HepG2 (cell line): ENCODE data around the gene VEZT. TPM values are rescaled to one million over a fixed set of nuclear protein-coding genes. Genes with fewer than 3 reads are reported as not detected.

Experiments
- EP300 ChIP-seq, 3 experiments: sonication (generic) in 1 of 3; formaldehyde crosslinking in 1 of 3; IDR thresholded peaks; 2 replicates each; pipeline versions ENCODE4 v1.5.1 to v1.6.1; 2011 to 2020; ENCODE audit warnings: low read depth in 2 of 3, low read length in 2 of 3, borderline replicate concordance in 1 of 3, improper control_type of control experiment in 1 of 3, mild to moderate bottlenecking in 1 of 3, missing genetic modification reagents in 1 of 3, moderate library complexity in 1 of 3
- ETV6 ChIP-seq: sonication (generic); formaldehyde crosslinking; conservative IDR thresholded peaks from 2 replicates; pipeline ENCODE4 v1.4.0; 2020; ENCODE audit warnings: missing genetic modification reagents
- HNF4A ChIP-seq: sonication (generic); formaldehyde crosslinking; IDR thresholded peaks from 2 replicates; pipeline ENCODE4 v1.4.0; 2020; ENCODE audit warnings: missing genetic modification reagents
- NR1H2 ChIP-seq: sonication (generic); formaldehyde crosslinking; IDR thresholded peaks from 2 replicates; pipeline ENCODE4 v1.8.1; 2022; ENCODE audit warnings: low read depth, missing genetic modification reagents, borderline replicate concordance
- PITX1 ChIP-seq: sonication (generic); formaldehyde crosslinking; IDR thresholded peaks from 2 replicates; pipeline ENCODE4 v1.5.1; 2020; ENCODE audit warnings: mild to moderate bottlenecking, missing genetic modification reagents
- SOX5 ChIP-seq: IDR thresholded peaks from 2 replicates; pipeline ENCODE4 v1.6.1; 2016; ENCODE audit warnings: borderline replicate concordance
- STAG1 ChIP-seq: sonication (generic); formaldehyde crosslinking; IDR thresholded peaks from 2 replicates; pipeline ENCODE4 v1.4.0; 2020; ENCODE audit warnings: missing genetic modification reagents
- ZNF225 ChIP-seq: sonication (generic); formaldehyde crosslinking; IDR thresholded peaks from 2 replicates; pipeline ENCODE4 v1.4.0; 2020; ENCODE audit warnings: mild to moderate bottlenecking, missing genetic modification reagents
- ZSCAN22 ChIP-seq: sonication (generic); formaldehyde crosslinking; IDR thresholded peaks from 2 replicates; pipeline ENCODE4 v1.4.0; 2020; ENCODE audit warnings: mild to moderate bottlenecking, missing genetic modification reagents
- polyA plus RNA-seq, 8 experiments: library from polyadenylated mRNA; depleted of rRNA in 3 of 8; stranded (reverse) in 7 of 8; unstranded in 1 of 8; fragments of >200 nt; fragmentation: Illumina TruSeq in 4 of 8; extraction: Trizol in 4 of 8; gene quantifications; 2 replicates each; pipeline versions ENCODE4 v1.2.1 to v1.2.3, GENCODE V29; 2011 to 2016; ENCODE audit warnings: low read depth in 4 of 8, missing spikeins in 1 of 8, mixed read lengths in 1 of 8; ENCODE audit not compliant: insufficient read depth in 1 of 8
- total RNA-seq, 5 experiments: library from RNA; depleted of rRNA; stranded (reverse); fragments of >200 nt; fragmentation: Illumina TruSeq; extraction: Trizol; gene quantifications; 2 replicates each; pipeline ENCODE4 v1.2.3, GENCODE V29; 2016; ENCODE audit warnings: low read depth in 1 of 5
- TF ChIP-seq, protein P1 (sequence below): sonication (generic); formaldehyde crosslinking; IDR thresholded peaks from 2 replicates; pipeline ENCODE4 v1.4.0; 2020; ENCODE audit warnings: missing genetic modification reagents
- TF ChIP-seq, protein P2 (sequence below): sonication (generic); formaldehyde crosslinking; IDR thresholded peaks from 2 replicates; pipeline ENCODE4 v1.4.0; 2020; ENCODE audit warnings: mild to moderate bottlenecking, missing genetic modification reagents
- TF ChIP-seq, protein P3 (sequence below): sonication (generic); formaldehyde crosslinking; IDR thresholded peaks from 2 replicates; pipeline ENCODE4 v1.5.0; 2020; ENCODE audit warnings: missing genetic modification reagents
- TF ChIP-seq, protein P4 (sequence below): sonication (generic); formaldehyde crosslinking; IDR thresholded peaks from 2 replicates; pipeline ENCODE4 v1.4.0; 2020; ENCODE audit warnings: missing genetic modification reagents
- TF ChIP-seq, protein P5 (sequence below): IDR thresholded peaks from 2 replicates; pipeline ENCODE4 v1.6.1; 2016; ENCODE audit warnings: mild to moderate bottlenecking, missing biosample characterization, missing genetic modification reagents
- TF ChIP-seq, protein P6 (sequence below): sonication (generic); formaldehyde crosslinking; IDR thresholded peaks from 2 replicates; pipeline ENCODE4 v1.8.0; 2023; ENCODE audit warnings: mild to moderate bottlenecking, missing genetic modification reagents
- TF ChIP-seq, protein P7 (sequence below): IDR thresholded peaks from 2 replicates; pipeline ENCODE4 v1.6.1; 2018; ENCODE audit warnings: missing genetic modification reagents

VEZT gene
- total and polyA plus RNA-seq, 2 of the 13 experiments (the other 11 are each of a cell fraction or from before 2014, with no cell fraction given), result 35.5 to 51.6 TPM

DNA sequence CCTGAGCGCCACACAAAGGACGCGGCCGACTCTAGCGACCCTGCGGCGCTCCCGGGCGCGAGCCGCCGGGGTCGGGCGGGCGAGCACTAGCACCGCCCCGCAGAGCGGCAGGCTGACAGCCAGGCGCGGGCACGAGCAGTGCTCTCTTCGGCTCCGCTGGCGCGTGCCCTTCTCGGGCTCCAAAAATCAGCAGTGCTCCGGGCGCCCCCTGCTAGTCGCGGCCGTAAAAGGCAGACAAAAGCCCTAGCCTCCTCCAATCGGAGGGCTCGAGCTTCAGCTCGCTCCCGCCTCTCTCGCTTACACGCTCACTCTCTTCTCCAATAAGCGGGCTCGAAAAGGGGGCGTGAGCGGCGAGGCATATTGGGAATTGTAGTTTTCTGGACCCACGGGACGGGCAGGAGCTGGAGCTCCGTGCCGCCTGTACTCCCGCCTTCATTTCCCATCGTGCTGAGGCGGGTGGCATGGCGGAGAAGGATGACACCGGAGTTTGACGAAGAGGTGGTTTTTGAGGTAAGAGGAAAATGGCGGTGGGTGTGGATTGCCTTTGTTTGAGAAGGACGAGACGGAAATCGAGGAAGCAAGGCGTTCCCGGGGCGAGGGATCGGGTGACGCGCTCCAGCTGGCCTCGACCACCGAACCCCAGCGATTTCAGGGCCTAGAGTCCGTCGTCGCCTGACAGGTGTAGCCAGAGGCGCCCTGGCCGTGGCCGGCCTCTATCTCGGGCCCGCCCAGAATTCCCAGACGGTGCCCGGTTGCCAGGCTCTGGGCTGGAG is at the start of gene VEZT, which contains the start of gene FGD6 (continued):
- TF ChIP-seq, protein P1, sequence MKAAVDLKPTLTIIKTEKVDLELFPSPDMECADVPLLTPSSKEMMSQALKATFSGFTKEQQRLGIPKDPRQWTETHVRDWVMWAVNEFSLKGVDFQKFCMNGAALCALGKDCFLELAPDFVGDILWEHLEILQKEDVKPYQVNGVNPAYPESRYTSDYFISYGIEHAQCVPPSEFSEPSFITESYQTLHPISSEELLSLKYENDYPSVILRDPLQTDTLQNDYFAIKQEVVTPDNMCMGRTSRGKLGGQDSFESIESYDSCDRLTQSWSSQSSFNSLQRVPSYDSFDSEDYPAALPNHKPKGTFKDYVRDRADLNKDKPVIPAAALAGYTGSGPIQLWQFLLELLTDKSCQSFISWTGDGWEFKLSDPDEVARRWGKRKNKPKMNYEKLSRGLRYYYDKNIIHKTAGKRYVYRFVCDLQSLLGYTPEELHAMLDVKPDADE (CRISPR knock-in tag), result no peak
- TF ChIP-seq STAG1 (CRISPR knock-in tag) (peak; percentile 71), ZNF225 (CRISPR knock-in tag) (peak; percentile 60; the same call in 1 of the 2 replicates), SOX5 (CRISPR knock-in tag) (peak; percentile 54), ZSCAN22 (CRISPR knock-in tag) (peak; percentile 67; the same call in 1 of the 2 replicates), ETV6 (CRISPR knock-in tag) (no peak), HNF4A (peak; percentile 4; the same call in 1 of the 2 replicates), PITX1 (peak; percentile 28; the same call in 1 of the 2 replicates), EP300 (IDR thresholded peaks at IDR 0.05; ENCODE audit: low read depth in 2 of 2, low read length in 2 of 2) (no peak), EP300 (CRISPR knock-in tag; IDR thresholded peaks at IDR 0.05; ENCODE audit: borderline replicate concordance) (no peak), NR1H2 (CRISPR knock-in tag) (peak; percentile 61; the same call in 1 of the 2 replicates)
- TF ChIP-seq, protein P2, sequence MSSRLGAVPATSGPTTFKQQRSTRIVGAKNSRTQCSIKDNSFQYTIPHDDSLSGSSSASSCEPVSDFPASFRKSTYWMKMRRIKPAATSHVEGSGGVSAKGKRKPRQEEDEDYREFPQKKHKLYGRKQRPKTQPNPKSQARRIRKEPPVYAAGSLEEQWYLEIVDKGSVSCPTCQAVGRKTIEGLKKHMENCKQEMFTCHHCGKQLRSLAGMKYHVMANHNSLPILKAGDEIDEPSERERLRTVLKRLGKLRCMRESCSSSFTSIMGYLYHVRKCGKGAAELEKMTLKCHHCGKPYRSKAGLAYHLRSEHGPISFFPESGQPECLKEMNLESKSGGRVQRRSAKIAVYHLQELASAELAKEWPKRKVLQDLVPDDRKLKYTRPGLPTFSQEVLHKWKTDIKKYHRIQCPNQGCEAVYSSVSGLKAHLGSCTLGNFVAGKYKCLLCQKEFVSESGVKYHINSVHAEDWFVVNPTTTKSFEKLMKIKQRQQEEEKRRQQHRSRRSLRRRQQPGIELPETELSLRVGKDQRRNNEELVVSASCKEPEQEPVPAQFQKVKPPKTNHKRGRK (CRISPR knock-in tag), result peak; percentile 49; the same call in 1 of the 2 replicates
- TF ChIP-seq, protein P3, sequence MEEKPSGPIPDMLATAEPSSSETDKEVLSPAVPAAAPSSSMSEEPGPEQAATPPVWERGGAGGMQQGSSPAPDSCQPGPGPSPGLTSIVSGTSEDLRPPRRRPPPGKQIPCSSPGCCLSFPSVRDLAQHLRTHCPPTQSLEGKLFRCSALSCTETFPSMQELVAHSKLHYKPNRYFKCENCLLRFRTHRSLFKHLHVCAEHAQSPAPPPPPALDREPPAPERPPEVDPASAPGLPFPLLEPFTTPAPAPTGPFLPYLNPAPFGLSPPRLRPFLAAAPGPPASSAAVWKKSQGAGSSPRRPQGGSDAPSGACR (CRISPR knock-in tag), result peak; percentile 86; the same call in 1 of the 2 replicates
- TF ChIP-seq, protein P4, sequence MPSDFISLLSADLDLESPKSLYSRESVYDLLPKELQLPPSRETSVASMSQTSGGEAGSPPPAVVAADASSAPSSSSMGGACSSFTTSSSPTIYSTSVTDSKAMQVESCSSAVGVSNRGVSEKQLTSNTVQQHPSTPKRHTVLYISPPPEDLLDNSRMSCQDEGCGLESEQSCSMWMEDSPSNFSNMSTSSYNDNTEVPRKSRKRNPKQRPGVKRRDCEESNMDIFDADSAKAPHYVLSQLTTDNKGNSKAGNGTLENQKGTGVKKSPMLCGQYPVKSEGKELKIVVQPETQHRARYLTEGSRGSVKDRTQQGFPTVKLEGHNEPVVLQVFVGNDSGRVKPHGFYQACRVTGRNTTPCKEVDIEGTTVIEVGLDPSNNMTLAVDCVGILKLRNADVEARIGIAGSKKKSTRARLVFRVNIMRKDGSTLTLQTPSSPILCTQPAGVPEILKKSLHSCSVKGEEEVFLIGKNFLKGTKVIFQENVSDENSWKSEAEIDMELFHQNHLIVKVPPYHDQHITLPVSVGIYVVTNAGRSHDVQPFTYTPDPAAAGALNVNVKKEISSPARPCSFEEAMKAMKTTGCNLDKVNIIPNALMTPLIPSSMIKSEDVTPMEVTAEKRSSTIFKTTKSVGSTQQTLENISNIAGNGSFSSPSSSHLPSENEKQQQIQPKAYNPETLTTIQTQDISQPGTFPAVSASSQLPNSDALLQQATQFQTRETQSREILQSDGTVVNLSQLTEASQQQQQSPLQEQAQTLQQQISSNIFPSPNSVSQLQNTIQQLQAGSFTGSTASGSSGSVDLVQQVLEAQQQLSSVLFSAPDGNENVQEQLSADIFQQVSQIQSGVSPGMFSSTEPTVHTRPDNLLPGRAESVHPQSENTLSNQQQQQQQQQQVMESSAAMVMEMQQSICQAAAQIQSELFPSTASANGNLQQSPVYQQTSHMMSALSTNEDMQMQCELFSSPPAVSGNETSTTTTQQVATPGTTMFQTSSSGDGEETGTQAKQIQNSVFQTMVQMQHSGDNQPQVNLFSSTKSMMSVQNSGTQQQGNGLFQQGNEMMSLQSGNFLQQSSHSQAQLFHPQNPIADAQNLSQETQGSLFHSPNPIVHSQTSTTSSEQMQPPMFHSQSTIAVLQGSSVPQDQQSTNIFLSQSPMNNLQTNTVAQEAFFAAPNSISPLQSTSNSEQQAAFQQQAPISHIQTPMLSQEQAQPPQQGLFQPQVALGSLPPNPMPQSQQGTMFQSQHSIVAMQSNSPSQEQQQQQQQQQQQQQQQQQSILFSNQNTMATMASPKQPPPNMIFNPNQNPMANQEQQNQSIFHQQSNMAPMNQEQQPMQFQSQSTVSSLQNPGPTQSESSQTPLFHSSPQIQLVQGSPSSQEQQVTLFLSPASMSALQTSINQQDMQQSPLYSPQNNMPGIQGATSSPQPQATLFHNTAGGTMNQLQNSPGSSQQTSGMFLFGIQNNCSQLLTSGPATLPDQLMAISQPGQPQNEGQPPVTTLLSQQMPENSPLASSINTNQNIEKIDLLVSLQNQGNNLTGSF (CRISPR knock-in tag), result no peak; the same call in 1 of the 2 replicates
- TF ChIP-seq, protein P5, sequence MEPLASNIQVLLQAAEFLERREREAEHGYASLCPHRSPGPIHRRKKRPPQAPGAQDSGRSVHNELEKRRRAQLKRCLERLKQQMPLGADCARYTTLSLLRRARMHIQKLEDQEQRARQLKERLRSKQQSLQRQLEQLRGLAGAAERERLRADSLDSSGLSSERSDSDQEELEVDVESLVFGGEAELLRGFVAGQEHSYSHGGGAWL (CRISPR knock-in tag), result peak; percentile 33; the same call in 1 of the 2 replicates
- TF ChIP-seq, protein P6, sequence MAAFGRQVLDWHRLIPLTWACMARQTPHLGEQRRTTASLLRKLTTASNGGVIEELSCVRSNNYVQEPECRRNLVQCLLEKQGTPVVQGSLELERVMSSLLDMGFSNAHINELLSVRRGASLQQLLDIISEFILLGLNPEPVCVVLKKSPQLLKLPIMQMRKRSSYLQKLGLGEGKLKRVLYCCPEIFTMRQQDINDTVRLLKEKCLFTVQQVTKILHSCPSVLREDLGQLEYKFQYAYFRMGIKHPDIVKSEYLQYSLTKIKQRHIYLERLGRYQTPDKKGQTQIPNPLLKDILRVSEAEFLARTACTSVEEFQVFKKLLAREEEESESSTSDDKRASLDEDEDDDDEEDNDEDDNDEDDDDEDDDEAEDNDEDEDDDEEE (CRISPR knock-in tag), result peak; percentile 22; the same call in 1 of the 2 replicates
- TF ChIP-seq, protein P7, sequence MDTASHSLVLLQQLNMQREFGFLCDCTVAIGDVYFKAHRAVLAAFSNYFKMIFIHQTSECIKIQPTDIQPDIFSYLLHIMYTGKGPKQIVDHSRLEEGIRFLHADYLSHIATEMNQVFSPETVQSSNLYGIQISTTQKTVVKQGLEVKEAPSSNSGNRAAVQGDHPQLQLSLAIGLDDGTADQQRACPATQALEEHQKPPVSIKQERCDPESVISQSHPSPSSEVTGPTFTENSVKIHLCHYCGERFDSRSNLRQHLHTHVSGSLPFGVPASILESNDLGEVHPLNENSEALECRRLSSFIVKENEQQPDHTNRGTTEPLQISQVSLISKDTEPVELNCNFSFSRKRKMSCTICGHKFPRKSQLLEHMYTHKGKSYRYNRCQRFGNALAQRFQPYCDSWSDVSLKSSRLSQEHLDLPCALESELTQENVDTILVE (CRISPR knock-in tag), result no peak
